Sciatic nerve (tissue), 2 donors: ENCODE data around the gene CROCC2. TPM values are rescaled to one million over a fixed set of nuclear protein-coding genes. Genes with fewer than 3 reads are reported as not detected.
"Not testable (repeated sequence)": the region's sequence is repeated elsewhere in the genome, so short reads cannot be mapped to it uniquely, and the experiment has no call there.

Experiments
- ATAC-seq: fragments of 200-7000 bp; cut with Tn5 transposase; one replicate; pipeline ENCODE4 v1.9.1; 2020; ENCODE audit warnings: mild to moderate bottlenecking, moderate library complexity
- DNase-seq: peaks from one replicate; pipeline ENCODE4 v3.0.0-alpha.2; 2020; ENCODE audit warnings: low spot score
- intact Hi-C: fragments of 100-400 bp; cut with DNase I; formaldehyde crosslinking; loops from one replicate; pipeline ENCODE4 v1.14.2; 2022
- total RNA-seq: library from RNA; stranded (reverse); fragmentation: NEBNext Ultra II Directional; extraction: Animal tissue kit (Norgen Biotek cat#: 25700); gene quantifications from one replicate; pipeline ENCODE4 v1.2.1, GENCODE V29; 2021
- donor health status: DM: no; HTN: no; CAD: no.
- donor health status: DM: no; HTN: no; CAD: no.

The CROCC2 gene
- total RNA-seq, 1 donor from 2014 or later = 0.18 TPM

GRCh38 chr2:240966906-240967680 lies 61.0 kb downstream of the CROCC2 start:
- peak; percentile 58 for DNase-seq
- no peak for ATAC-seq
- intact Hi-C loops = loop anchor here (10.0 kb wide), 1 partner anchor 1532 kb away; no protein-coding TSS in a partner anchor

- ATAC-seq (no peak), DNase-seq (peak; percentile 53)
- intact Hi-C loops = loop anchor here (10.0 kb wide), 1 partner anchor 1533 kb away; no protein-coding TSS in a partner anchor
These were observed 61.8 kb downstream of the CROCC2 start for GRCh38 chr2:240967681-240968621.

GRCh38 chr2:240968731-240969624 lies 62.8 kb downstream of the CROCC2 start:
- peak; percentile 55 for DNase-seq
- intact Hi-C loops = loop anchor here (10.0 kb wide), 1 partner anchor 1534 kb away; no protein-coding TSS in a partner anchor
- ATAC-seq = no peak

GRCh38 chr2:240970104-240970503 lies 64.0 kb downstream of the CROCC2 start:
- intact Hi-C loops = no loop called here
- DNase-seq (no peak), ATAC-seq (no peak)

GRCh38 chr2:240970816-240971215 lies 64.7 kb downstream of the CROCC2 start:
- DNase-seq (no peak), ATAC-seq (no peak)

GRCh38 chr2:240972201-240972600 lies 66.1 kb downstream of the CROCC2 start:
- peak; percentile 58 for ATAC-seq
- no peak for DNase-seq
- intact Hi-C loops = no loop called here

More at GRCh38 chr2:240970816-240971215, 64.7 kb downstream of the CROCC2 start:
- intact Hi-C loops = no loop called here

GRCh38 chr2:240972636-240973521 lies 66.7 kb downstream of the CROCC2 start:
- intact Hi-C loops = no loop called here
- no peak for DNase-seq
- peak; percentile 89 for ATAC-seq

- ATAC-seq = no peak
- no peak for DNase-seq
- intact Hi-C loops = no loop called here
These were observed 68.8 kb downstream of the CROCC2 start for GRCh38 chr2:240974771-240975572.

- DNase-seq, intact Hi-C loops, ATAC-seq: not testable (repeated sequence)
These were observed 69.8 kb downstream of the CROCC2 start for GRCh38 chr2:240975903-240976302.

GRCh38 chr2:240981280-240981679 lies 75.1 kb downstream of the CROCC2 start:
- intact Hi-C loops = no loop called here
- ATAC-seq (no peak), DNase-seq (peak; percentile 26)

- ATAC-seq = no peak
- intact Hi-C loops = no loop called here
- peak; percentile 52 for DNase-seq
These were observed 76.0 kb downstream of the CROCC2 start for GRCh38 chr2:240981871-240982800.

GRCh38 chr2:240982821-240983281 lies 76.7 kb downstream of the CROCC2 start:
- DNase-seq (peak; percentile 49), ATAC-seq (no peak)
- intact Hi-C loops = no loop called here

- intact Hi-C loops = no loop called here
- ATAC-seq = peak; percentile 37
- DNase-seq = peak; percentile 61
These were observed 77.3 kb downstream of the CROCC2 start for GRCh38 chr2:240983361-240983995.

GRCh38 chr2:240983996-240984498 lies 77.9 kb downstream of the CROCC2 start:
- ATAC-seq = peak; percentile 3
- DNase-seq = peak; percentile 60
- intact Hi-C loops = no loop called here
